ENCODE data around the gene SERTAD4. TPM values are rescaled to one million over a fixed set of nuclear protein-coding genes. Genes with fewer than 3 reads are reported as not detected.

SERTAD4 gene
- total RNA-seq, 1 experiment from 2014 or later: 3.9 TPM

GRCh38 chr1:210291786-210292230, 59.2 kb downstream of the SERTAD4 start:
- peak overlapping the region; percentile 59 to 74 for H3K4me3 Mint-ChIP-seq
- Histone ChIP-seq H2BK15ac (ENCODE audit: low read depth, low read length) (no peak overlapping the region), H3K23ac (ENCODE audit: insufficient read length, low read depth, low read length) (no peak overlapping the region), H2BK20ac (ENCODE audit: low read depth, low read length, poor library complexity, severe bottlenecking) (no peak overlapping the region), H4K8ac (replicated peaks; ENCODE audit: insufficient read length, low read depth, low read length) (no peak overlapping the region), H3K4me1 (ENCODE audit: insufficient read depth, low read length) (peaks cover 2% of the 10 kb centered on the region; the same call in 1 of the 2 replicates), H3K56ac (ENCODE audit: insufficient read length, low read depth, low read length) (no peak overlapping the region), H3T11ph (ENCODE audit: low read length) (no peak overlapping the region), H2AFZ (ENCODE audit: low read length) (no peak overlapping the region), H2BK12ac (ENCODE audit: insufficient read length, low read depth, low read length) (no peak overlapping the region), H3K14ac (ENCODE audit: insufficient read depth, low read length) (no peak overlapping the region), H3K9me3 (ENCODE audit: control insufficient read depth, low read depth, low read length) (no peaks in the 10 kb centered on the region), H2BK120ac (ENCODE audit: low read depth, low read length, poor library complexity, severe bottlenecking) (no peak overlapping the region), H3K23me2 (ENCODE audit: insufficient read length, low read depth, low read length, poor library complexity, severe bottlenecking) (peaks cover 10% of the 10 kb centered on the region), H4K5ac (ENCODE audit: insufficient read length, low read depth, low read length) (no peak overlapping the region), H3K4me2 (ENCODE audit: insufficient read depth, insufficient read length, low read length) (peak overlapping the region; percentile 58), H3K18ac (ENCODE audit: insufficient read length, low read depth, low read length) (no peak overlapping the region), H2BK5ac (ENCODE audit: insufficient read length, low read length) (no peak overlapping the region), H3K4ac (ENCODE audit: low read depth, low read length) (no peak overlapping the region), H2AK5ac (ENCODE audit: insufficient read length, low read length) (no peak overlapping the region), H3K9ac (ENCODE audit: extremely low read depth, insufficient read length, low read length) (no peak overlapping the region), H3K27ac (ENCODE audit: insufficient read length, low read depth, low read length) (no peak overlapping the region), H3K79me1 (ENCODE audit: insufficient read depth, low read depth, low read length, poor library complexity, severe bottlenecking) (no peaks in the 10 kb centered on the region), H3K27me3 (ENCODE audit: insufficient read depth, low read length) (peaks cover 4% of the 10 kb centered on the region; the same call in 1 of the 2 replicates), H4K91ac (ENCODE audit: insufficient read length, low read depth, low read length) (no peak overlapping the region), H3K79me2 (ENCODE audit: insufficient read depth, low read length) (no peaks in the 10 kb centered on the region), H4K20me1 (ENCODE audit: control insufficient read depth, insufficient read depth, insufficient read length) (no peaks in the 10 kb centered on the region)
- DNase-seq: no peak
- no peaks in the 10 kb centered on the region for H3K9me3 Mint-ChIP-seq
- TF ChIP-seq CTCF (conservative IDR thresholded peaks at IDR 0.05): no peak
- WGBS (ENCODE audit: extremely low coverage, insufficient read length, low lambda C conversion rate): no CpG with 5 or more reads among the region's 9 CpGs
- H3K27ac Mint-ChIP-seq: no peak overlapping the region
- no peaks in the 10 kb centered on the region for H3K36me3 Mint-ChIP-seq (ENCODE audit: insufficient read depth in 1 of 3, low read depth in 3 of 3)
- H3K27me3 Mint-ChIP-seq (ENCODE audit: low read depth): peaks cover 41% of the 10 kb centered on the region
- H3K4me1 Mint-ChIP-seq: peaks cover 26 to 31% of the 10 kb centered on the region in 2 experiments

All from H9 (cell line).